GM21381 (cell line): ENCODE measurements around the gene EMC9.

Experiments
- ATAC-seq: cut with Tn5 transposase; IDR thresholded peaks from one replicate; pipeline ENCODE4 v1.9.1; 2021; ENCODE audit warnings: mild to moderate bottlenecking, moderate library complexity; ENCODE audit not compliant: unreplicated experiment

The EMC9 gene

DNA sequence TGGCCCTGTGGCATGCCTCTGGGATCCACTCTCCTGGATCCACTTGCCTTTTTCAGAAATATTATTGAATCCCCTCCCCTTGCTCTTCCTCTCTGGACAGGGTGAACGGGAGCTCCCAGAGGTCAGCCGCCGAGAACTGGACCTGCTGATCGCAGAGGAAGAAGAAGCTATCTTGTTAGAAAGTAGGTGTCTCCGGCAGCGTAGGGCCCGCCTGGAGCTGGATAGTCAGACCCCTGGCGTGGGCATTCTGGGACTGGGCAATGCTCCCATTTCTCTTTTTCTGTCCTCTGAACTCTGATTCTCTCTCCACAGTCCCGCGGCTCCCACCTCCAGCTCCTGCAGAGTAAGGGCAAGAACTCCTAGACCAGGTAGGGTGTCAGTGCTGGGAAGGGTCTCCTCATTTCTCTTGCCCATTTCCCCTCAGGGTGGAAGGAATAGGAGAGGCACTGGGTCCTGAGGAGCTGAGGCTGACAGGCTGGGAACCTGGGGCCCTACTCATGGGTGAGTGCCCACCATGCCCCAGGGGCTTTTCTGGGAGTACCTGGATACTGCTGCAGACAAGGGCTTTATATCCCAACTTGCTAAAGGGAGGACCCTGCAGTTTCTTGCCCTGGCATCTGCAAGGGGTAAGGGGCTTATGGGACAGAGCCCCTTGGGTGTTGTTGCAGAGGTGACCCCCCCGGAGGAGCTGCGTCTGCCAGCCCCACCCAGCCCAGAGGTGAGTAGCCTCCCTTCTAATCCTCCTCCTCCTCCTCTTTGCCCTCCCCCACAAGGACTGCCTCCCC is 35.8 kb upstream of the EMC9 start:
- ATAC-seq, result no peak

DNA sequence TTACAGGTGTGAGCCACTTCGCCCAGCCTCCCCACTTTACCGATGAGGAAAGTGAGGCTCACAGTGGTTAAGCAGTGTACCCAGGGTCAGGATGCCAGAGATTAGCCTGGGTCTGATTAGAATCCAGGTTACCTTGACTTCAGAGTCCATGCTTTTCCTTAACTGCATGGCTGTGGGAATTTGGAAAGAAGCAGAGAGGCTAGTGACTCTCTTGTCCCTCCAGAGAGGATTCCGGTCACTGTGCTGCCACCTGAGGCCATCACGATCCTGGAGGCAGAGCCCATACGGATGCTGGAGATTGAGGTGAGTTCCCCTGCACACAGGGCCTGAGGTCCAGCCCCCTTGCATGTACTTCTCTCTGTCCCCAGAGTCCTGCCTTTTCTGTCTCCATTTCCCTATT is 35.2 kb upstream of the EMC9 start:
- no peak for ATAC-seq

DNA sequence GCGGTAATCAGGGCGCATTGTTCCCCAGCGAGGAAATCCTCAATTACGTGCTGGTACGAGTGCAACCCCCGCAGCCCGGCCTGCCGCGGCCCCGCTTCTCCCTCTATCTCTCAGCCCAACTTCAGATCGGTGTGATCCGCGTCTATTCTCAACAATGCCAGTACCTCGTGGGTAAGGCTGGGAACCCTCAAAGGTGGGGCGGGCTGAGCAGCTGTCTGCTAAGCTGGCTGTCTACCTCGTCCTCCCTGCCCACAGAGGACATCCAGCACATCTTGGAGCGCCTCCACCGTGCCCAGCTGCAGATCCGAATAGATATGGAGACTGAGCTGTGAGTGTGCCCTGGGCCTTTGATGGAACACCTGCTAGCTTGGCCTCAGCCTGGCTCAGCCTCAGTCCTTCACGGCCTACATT is 31.5 kb upstream of the EMC9 start:
- ATAC-seq, result no peak

DNA sequence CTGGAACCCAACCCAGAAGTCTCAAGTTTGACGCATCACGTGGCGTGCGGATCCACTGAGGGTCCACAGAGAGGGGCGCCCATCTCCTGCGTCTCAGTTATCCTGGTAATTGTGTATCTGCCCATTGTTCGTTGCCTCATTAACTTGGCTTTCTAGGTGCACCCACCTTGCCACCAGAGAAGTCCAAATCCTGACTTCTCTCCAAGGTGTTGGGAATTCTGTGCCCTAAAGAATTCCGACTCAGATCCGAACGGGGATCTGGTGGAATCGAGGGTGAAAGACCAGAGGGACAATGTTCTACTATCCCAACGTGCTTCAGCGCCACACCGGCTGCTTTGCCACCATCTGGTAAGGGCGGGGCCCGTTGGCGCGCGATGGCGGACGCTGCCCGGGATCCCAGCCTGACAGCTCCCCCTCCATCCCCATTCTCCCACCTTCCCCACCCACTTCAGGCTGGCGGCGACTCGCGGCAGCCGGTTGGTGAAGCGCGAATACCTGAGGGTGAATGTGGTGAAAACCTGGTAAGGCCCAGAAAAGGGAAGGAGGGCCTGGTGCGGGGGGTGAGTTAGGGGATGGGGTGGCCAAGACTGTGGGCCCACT is 31.0 kb upstream of the EMC9 start:
- ATAC-seq, result no peak

DNA sequence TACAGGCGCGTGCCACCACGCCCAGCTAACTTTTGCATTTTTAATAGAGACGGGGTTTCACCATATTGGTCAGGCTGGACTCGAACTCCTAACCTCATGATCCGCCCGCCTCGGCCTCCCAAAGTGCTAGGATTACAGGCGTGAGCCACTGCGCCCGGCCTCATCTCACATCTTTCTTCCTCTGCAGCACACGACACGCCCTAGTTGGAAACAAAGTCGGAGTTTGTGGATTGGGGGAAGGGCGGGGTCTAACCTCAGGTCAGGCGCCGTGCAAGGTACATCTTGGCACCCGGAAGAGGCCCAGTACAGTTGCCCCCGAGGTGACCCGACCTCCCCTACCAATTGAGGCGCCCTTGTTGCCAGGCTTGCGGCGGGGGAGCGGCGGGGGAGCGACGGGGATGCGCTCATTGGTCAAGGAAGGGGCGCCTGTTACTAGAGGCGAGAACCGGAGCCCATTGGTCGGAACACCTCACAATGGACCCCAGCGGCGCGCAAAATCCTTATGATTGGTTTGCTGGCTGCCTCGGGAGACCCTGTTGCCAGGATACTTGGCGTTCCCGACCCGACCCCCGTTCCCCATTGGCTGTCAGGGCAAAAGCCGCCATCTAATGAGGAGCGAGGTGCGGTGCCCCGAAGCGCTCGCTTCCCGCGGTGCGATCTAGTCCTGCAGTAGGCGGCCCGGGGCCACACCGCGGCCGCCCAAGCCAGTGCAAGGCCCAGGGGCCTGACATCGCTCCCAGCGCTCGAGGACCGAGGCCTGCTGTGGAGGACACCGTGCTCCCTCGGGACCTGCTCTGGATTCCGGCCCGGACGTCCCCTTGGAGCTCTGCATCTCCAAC is 30.2 kb upstream of the EMC9 start, which contains the start of gene REC8:
Gene REC8, plus strand, starts transcription at position 659 of the 839 bp plus-strand sequence. CDS start 473 bp downstream, outside the sequence.
- peak; percentile 75 for ATAC-seq

DNA sequence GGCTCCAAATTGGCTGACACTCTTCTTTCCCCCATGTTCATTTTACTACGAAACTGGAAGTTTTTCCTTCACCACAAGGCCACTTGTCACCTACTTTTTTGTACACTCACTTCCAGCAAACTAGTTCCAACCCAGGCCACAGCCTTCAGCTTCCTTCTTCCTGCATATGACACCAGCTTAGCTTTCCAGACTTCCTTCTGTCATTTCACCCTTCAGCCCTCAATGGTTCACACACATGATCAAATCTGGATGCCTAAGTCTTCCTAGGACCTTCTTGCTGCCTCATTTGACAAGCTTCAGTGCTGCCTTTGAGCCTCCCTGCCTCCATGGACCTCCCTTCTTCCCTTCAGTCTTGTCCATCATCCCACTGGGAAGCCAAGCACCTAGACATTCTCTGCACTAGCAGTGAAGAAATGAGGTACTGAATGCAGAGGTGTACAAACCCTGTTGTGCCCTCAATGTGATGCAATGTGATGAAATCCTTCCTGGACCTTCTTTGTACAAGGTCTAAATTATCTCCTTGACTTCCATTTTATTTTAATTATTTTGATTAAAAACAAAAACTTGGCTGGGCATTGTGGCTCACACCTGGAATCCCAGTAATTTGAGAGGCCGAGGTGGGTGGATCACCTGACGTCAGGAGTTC is 26.2 kb upstream of the EMC9 start:
- ATAC-seq, result no peak

DNA sequence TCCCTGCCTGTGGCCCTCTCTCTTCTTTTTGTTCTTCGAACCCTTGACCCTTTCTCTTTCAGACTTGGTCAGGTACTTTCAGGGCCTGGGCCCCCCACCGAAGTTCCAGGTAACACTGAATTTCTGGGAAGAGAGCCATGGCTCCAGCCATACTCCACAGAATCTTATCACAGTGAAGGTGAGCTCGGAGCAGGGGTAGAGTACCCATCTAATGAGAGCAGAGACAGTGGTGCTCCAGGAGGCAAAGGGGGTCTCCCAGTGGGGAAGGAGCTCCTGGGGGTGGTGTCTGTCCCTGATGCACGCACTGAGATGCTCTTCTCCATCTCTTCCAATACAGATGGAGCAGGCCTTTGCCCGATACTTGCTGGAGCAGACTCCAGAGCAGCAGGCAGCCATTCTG is 24.4 kb upstream of the EMC9 start:
- no peak for ATAC-seq

DNA sequence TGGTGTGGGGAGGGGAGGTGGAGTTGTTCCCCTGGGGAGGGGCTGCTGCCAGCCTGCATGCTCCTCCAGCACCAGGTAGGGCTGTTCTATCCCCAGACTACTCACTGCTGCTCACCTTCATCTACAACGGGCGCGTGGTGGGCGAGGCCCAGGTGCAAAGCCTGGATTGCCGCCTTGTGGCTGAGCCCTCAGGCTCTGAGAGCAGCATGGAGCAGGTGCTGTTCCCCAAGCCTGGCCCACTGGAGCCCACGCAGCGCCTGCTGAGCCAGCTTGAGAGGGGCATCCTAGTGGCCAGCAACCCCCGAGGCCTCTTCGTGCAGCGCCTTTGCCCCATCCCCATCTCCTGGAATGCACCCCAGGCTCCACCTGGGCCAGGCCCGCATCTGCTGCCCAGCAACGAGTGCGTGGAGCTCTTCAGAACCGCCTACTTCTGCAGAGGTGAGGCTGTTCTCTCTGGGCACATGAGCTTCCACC is 23.2 kb upstream of the EMC9 start:
- ATAC-seq, result no peak

DNA sequence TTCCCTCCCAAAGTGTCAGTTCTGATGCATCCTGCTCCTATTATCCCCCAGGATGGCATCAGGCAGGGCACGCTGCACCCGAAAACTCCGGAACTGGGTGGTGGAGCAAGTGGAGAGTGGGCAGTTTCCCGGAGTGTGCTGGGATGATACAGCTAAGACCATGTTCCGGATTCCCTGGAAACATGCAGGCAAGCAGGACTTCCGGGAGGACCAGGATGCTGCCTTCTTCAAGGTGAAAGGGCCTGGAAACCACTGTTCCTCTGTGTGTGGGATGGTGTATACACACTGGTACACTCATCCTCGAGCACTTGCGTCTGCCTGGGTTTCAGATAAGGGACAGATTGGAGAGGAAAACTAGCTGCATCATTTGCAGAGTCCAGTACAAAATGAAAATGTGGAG is 20.7 kb upstream of the EMC9 start:
- ATAC-seq, result no peak

DNA sequence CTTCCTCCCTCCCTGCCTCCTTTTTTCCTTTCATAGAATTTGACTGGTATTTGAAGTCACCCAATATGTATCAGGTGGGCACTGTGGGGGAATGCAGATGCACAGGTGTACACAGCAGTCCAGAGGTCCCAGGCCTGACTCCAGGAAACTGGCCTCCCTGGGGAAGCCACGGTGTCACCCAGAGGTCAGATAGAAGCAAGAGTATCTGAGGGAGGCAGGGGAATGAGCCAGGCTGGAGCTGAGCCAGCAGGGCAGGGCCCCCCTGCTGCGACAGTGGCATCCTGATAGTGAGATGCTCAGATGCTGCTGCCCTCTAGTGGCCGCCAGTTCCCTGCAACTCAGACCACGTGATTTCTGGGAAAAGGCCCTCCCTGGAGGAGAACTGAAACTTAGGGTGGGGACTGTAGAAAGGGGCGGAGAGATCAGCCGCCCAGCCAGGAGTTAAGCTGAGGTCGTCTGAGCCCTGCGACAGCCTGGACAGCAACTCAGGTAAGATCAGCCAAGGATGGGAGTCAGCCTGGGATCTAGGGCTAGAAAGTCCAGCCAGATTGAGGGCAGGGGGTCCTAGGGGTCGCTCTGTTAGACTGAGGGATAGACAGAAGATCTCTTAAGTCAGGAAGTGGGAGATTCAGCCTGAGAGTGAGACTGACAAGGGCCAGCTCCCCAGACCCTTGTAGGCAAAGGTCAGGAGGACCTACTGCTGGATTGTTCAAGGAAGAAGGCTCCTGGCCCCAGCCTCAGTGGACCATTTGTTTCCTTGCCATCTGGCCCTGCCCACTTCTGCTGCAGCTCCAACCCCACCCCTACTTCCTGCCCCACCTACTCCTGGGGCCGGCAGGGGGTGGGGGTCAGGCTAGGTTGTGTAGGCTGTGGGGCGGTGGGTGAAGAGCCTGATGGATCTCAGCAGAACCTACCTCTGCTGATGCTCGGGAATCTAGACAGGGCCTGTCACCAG is 19.7 kb upstream of the EMC9 start, which contains the start of gene IRF9:
Gene IRF9, plus strand, starts transcription at position 416 of the 955 bp plus-strand sequence. CDS start 880 bp downstream, outside the sequence.
- peak; percentile 83 for ATAC-seq

DNA sequence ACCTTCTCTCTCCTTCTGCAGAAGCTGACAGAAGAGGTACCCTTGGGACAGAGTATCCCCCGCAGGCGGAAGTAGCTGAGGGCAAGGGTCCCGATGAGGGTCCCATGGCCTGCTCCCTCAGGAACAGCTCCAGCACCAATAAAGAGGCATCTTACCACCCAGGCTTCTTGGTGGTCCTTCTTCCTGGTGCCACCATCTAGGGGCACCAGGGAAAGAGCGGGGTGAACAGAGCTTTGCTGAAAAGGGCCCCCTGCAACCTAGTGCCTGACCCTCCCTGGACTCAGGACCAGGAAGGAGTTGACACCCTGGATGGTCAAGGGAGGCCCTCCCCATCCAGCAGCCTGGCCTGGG is 19.1 kb upstream of the EMC9 start:
- ATAC-seq, result no peak

DNA sequence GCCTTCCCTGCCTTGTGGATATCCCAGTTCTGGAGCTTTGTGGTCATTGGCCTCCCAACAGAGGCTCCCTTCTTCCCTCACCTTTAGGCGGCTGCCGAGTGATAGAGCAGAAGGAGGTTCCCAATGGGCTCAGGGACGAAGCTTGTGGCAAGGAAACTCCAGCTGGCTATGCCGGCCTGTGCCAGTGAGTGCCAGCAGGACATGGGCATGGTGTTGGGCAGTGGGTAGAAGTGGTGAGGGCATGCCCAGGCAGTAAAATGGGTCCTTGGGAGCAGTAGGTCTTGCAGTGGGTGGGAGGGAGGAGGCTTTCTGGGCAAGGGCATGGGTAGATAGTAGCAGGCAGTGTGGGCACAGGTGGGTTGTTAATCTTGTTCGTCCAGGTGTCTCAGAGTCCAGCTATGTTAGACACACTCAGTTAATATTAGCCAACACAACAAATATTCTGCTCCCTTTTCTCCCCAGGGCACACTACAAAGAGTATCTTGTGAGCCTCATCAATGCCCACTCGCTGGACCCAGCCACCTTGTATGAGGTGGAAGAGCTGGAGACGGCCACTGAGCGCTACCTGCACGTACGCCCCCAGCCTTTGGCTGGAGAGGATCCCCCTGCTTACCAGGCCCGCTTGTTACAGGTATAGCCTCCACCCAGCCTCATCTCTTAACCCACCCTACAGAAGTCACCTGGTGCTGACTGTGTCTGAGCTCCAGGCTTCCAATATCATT is 18.5 kb upstream of the EMC9 start:
- ATAC-seq, result no peak

DNA sequence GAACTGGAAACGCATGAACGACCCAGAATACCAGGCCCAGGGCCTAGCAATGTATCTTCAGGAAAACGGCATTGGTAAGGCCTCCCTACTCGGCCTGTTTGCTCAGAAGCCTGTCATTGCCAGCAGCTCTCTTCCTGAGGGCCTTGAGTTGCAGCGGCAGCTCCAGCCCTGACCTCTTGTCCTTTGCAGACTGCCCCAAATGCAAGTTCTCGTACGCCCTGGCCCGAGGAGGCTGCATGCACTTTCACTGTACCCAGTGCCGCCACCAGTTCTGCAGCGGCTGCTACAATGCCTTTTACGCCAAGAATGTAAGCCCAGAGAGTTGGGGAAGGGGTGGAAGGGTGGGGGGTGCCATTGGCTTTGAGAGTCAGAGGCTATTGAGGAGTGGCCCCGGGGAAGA is 15.9 kb upstream of the EMC9 start:
- no peak for ATAC-seq

DNA sequence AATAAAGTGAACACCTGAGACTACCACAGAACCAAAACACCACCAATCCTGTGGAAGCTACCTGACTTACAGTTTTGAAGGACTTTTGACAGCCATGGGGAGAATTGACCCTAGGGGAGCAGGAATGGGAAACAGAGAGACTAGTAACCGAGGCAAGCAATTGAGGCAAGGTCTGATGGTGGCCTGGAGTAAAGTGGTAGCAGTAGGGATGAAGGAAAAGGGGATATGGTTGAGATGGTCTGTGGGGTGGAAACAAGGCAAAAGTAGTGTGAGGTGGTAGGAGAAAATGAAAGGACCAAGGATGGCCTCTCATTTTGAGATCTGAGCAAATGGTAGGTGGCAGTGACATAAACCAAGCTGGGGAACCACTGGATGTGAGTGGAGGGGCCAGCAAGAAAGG is 15.4 kb upstream of the EMC9 start:
- ATAC-seq, result no peak

DNA sequence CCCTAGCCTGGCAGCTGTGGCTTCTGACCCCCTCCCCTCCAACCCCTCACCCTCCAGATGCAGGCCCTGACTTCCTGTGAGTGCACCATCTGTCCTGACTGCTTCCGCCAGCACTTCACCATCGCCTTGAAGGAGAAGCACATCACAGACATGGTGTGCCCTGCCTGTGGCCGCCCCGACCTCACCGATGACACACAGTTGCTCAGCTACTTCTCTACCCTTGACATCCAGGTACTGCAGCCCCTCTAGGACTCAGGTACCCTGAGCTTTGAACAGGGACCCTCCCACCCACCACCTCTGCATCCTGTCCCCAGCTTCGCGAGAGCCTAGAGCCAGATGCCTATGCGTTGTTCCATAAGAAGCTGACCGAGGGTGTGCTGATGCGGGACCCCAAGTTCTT is 13.7 kb upstream of the EMC9 start:
- no peak for ATAC-seq

DNA sequence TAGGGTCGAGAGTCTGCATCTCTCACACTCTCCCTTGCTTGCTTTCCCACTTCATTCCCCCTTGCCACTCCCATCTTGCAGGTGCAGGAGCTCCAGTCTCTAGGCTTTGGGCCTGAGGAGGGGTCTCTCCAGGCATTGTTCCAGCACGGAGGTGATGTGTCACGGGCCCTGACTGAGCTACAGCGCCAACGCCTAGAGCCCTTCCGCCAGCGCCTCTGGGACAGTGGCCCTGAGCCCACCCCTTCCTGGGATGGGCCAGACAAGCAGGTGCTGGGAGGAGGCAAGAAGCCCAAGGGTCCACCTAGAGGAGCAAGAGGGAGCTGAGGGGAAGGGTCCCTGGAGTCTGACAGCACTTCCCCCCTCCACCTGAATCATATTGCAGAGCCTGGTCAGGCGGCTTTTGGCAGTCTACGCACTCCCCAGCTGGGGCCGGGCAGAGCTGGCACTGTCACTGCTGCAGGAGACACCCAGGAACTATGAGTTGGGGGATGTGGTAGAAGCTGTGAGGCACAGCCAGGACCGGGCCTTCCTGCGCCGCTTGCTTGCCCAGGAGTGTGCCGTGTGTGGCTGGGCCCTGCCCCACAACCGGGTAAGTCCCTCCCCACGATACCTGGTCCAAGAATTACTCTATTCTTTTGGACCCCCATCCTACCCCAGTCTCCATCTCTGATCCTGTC is 10.2 kb upstream of the EMC9 start:
- ATAC-seq, result no peak

DNA sequence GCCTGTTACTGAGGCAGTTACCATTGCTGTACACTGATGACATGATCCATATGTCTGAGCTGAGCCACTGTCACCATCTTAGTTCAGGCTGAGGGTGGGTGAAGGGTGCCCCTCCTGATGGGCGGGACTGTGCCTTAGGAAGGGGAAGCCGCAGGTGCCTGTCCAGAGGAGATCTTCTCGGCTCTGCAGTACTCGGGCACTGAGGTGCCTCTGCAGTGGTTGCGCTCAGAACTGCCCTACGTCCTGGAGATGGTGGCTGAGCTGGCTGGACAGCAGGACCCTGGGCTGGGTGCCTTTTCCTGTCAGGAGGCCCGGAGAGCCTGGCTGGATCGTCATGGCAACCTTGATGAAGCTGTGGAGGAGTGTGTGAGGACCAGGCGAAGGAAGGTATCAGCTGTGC is 9.6 kb upstream of the EMC9 start:
- ATAC-seq, result no peak

DNA sequence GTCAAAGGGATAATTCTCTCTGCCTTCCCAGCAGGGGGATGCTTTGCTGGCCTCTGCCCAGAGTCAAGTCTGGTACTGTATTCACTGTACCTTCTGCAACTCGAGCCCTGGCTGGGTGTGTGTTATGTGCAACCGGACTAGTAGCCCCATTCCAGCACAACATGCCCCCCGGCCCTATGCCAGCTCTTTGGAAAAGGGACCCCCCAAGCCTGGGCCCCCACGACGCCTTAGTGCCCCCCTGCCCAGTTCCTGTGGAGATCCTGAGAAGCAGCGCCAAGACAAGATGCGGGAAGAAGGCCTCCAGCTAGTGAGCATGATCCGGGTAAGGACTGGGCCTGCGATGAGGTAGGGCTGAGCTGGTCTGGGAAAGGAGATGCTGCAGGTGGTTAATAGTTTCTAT is 9.2 kb upstream of the EMC9 start:
- ATAC-seq, result no peak

DNA sequence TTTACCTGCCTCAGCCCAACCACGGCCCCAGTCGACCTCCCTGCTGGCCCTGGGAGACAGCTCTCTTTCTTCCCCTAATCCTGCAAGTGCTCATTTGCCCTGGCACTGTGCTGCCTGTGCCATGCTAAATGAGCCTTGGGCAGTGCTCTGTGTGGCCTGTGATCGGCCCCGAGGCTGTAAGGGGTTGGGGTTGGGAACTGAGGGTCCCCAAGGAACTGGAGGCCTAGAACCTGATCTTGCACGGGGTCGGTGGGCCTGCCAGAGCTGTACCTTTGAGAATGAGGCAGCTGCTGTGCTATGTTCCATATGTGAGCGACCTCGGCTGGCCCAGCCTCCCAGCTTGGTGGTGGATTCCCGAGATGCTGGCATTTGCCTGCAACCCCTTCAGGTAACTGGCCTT is 8.7 kb upstream of the EMC9 start:
- ATAC-seq, result no peak
